Thoracic aorta (tissue), 2 donors: ENCODE measurements around the gene TEAD1. TPM values are rescaled to one million over a fixed set of nuclear protein-coding genes. Genes with fewer than 3 reads are reported as not detected.

ENCODE experiments used
- ATAC-seq: fragments of 150-250 bp; one replicate; pipeline ENCODE4 v1.8.0; 2017; ENCODE audit warnings: low read depth; ENCODE audit not compliant: insufficient number of reproducible peaks, low FRiP score
- DNase-seq: peaks from one replicate; pipeline ENCODE4 v3.0.0-alpha.2; 2020; ENCODE audit warnings: low spot score
- H3K27ac ChIP-seq, 2 donors: fragments of 200-600 bp; sonication (generic); 1 replicate in 1 of 2; 2 replicates in 1 of 2; pipeline ENCODE4 v1.5.1; 2016; ENCODE audit warnings: mild to moderate bottlenecking in 2 of 2, moderate library complexity in 2 of 2
- H3K27me3 ChIP-seq: fragments of 200-600 bp; sonication (generic); replicated peaks from 2 replicates; pipeline ENCODE4 v1.6.0; 2016; ENCODE audit warnings: mild to moderate bottlenecking; ENCODE audit not compliant: insufficient read depth
- H3K36me3 ChIP-seq: fragments of 200-600 bp; sonication (generic); one replicate; pipeline ENCODE4 v1.5.1; 2016
- H3K4me1 ChIP-seq, 2 donors: fragments of 200-600 bp; sonication (generic); 1 replicate in 1 of 2; 2 replicates in 1 of 2; pipeline versions ENCODE4 v1.5.1 to v1.6.0; 2016; ENCODE audit warnings: low read depth in 2 of 2, mild to moderate bottlenecking in 1 of 2; ENCODE audit not compliant: control insufficient read depth in 1 of 2
- H3K4me3 ChIP-seq: fragments of 200-600 bp; sonication (generic); 2 replicates; pipeline ENCODE4 v1.5.1; 2016; ENCODE audit warnings: mild to moderate bottlenecking
- H3K9me3 ChIP-seq: fragments of 200-600 bp; sonication (generic); 2 replicates; pipeline ENCODE4 v1.5.1; 2016
- CTCF ChIP-seq: fragments of 200-600 bp; sonication (generic); IDR thresholded peaks from one replicate; pipeline ENCODE4 v1.5.1; 2019; ENCODE audit warnings: antibody characterized with exemption
- total RNA-seq, 2 donors: library from RNA; depleted of rRNA; stranded (reverse); fragments of >200 nt; gene quantifications; one replicate each; pipeline versions ENCODE4 v1.1.0 to v1.2.3, GENCODE V29; 2016

TEAD1 gene
- total RNA-seq, 2 donors from 2014 or later, result 57.3 to 164 TPM

DNA sequence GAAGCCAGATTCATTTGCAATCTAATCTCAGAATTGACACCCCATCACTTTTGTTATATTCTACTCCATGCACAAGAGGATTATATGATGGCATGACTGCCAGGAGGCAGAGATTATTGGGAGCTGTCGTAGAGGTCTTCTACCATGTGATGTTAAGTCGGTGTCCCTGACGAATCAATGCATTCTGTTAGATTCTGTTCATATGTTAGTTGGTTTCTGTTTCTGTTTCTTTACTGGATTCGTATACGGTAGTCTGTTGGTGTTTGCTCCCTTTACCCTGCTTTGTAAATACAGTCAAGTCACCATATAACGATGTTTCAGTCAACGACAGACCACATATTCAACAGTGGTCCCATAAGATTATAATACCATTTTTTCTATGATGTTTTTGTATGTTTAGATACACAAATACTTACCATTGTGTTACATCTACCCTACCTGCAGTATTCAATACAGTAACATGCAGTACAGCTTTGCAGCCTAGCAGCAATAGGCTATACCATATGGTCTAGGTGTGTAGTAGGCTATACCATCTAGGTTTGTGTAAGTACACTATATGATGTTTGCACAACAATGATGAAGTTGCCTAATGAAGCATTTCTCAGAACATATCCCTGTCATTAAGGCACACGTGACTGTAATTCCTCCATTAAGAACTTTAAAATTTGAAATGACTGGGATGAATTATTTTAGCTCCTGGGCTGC, 312.1 kb downstream of the TEAD1 start:
- no peaks in the 10 kb centered on the region for H3K9me3 ChIP-seq
- H3K36me3 ChIP-seq, result no peaks in the 10 kb centered on the region
- no peak for TF ChIP-seq CTCF
- H3K4me3 ChIP-seq, result no peak overlapping the region
- DNase-seq (no peak), ATAC-seq (no peak)
- H3K4me1 ChIP-seq, result no peaks in the 10 kb centered on the region
- H3K27me3 ChIP-seq, result no peaks in the 10 kb centered on the region
- no peak overlapping the region for H3K27ac ChIP-seq

- no peak for ATAC-seq
These were observed 315.4 kb downstream of the TEAD1 start for GRCh38 chr11:12989428-12990161.

DNA sequence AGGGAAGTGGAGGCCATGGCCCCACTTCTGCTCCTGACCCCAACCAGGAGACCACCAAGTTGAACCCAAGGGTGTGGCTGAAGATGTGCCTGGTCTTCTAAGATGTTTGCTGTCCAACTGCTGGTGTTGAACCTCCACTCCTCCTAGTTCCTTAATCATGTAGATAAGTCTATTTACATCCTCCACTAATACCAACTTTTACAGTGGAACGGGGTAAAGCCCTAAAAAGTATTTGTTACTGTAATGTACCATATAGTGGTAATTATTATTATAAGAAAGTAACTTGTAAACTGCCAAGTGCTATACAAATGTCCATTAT, 315.9 kb downstream of the TEAD1 start:
- no peaks in the 10 kb centered on the region for H3K4me1 ChIP-seq
- no peaks in the 10 kb centered on the region for H3K9me3 ChIP-seq
- H3K27ac ChIP-seq, result no peak overlapping the region
- H3K4me3 ChIP-seq, result no peak overlapping the region
- no peak for ATAC-seq
- no peaks in the 10 kb centered on the region for H3K27me3 ChIP-seq
- no peak for TF ChIP-seq CTCF
- H3K36me3 ChIP-seq, result no peaks in the 10 kb centered on the region
- DNase-seq, result no peak

More at GRCh38 chr11:12989428-12990161, 315.4 kb downstream of the TEAD1 start:
- no peak for DNase-seq
- no peaks in the 10 kb centered on the region for H3K27me3 ChIP-seq
- H3K4me1 ChIP-seq, result no peaks in the 10 kb centered on the region
- H3K36me3 ChIP-seq, result no peaks in the 10 kb centered on the region
- TF ChIP-seq CTCF, result no peak
- H3K27ac ChIP-seq, result no peak overlapping the region
- no peak overlapping the region for H3K4me3 ChIP-seq
- H3K9me3 ChIP-seq, result no peaks in the 10 kb centered on the region

DNA sequence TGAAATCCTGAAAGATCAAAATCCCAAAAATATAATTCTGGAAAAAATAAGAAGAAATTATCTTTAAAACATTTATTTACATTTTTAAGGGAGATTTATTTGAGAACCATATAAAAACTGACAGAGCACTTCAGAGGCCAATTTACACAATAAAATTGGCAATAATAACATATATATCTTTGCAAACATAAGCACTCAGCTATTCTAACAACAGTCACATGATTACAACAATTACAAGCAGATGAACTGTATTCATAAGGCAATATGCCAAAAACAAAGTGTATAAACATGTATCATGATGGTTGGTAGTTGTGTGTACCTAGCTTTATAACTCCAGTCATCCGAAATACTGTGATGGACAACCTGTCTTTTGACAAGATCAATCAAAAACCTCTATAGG, 317.2 kb downstream of the TEAD1 start:
- Histone ChIP-seq H3K9me3 (no peaks in the 10 kb centered on the region), H3K27ac (no peak overlapping the region), H3K4me3 (no peak overlapping the region), H3K27me3 (no peaks in the 10 kb centered on the region), H3K4me1 (no peaks in the 10 kb centered on the region), H3K36me3 (no peaks in the 10 kb centered on the region)
- no peak for DNase-seq
- ATAC-seq, result no peak
- no peak for TF ChIP-seq CTCF

DNA sequence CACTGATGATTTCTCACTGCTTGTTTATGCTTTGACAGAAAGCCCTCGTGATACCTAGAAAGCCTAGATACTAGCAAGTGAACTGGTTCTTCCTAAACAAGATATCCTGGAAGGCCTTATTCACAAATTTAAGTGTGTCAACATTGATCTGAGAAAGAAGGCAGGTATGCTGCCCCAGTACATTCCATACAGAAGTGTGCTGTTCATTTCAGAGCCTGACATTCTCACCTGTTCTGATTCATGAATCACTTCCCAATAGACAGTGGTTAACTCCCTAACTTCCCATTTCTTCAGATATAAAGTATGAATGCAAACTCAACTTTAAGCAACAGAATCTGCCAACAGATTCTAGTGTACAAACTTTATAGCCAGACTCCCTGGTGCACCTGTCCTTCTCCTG, 319.4 kb downstream of the TEAD1 start:
- H3K9me3 ChIP-seq, result no peaks in the 10 kb centered on the region
- no peak for TF ChIP-seq CTCF
- DNase-seq, result no peak
- no peak overlapping the region for H3K4me3 ChIP-seq
- H3K27me3 ChIP-seq, result no peaks in the 10 kb centered on the region
- ATAC-seq, result no peak
- H3K27ac ChIP-seq, result no peak overlapping the region
- no peaks in the 10 kb centered on the region for H3K4me1 ChIP-seq
- H3K36me3 ChIP-seq, result no peaks in the 10 kb centered on the region
